SU-DHL-6 (cell line): ENCODE results near the gene C11orf68.

Experiments
- H2AFZ ChIP-seq: fragments of 200-600 bp; sonication (generic); 2 replicates; pipeline ENCODE4 v1.6.1; 2014; ENCODE audit warnings: low read depth, mild to moderate bottlenecking, moderate library complexity, mixed read lengths, antibody characterized with exemption, low read length; ENCODE audit not compliant: severe bottlenecking
- H3F3A ChIP-seq: fragments of 200-600 bp; shearing (Covaris generic); 2 replicates; pipeline ENCODE4 v1.6.0; 2016; ENCODE audit warnings: antibody characterized with exemption, mild to moderate bottlenecking; ENCODE audit not compliant: insufficient read depth
- H3K27ac ChIP-seq: fragments of 200-600 bp; sonication (generic); 2 replicates; pipeline ENCODE4 v1.5.1; 2016; ENCODE audit warnings: low read depth, mild to moderate bottlenecking, low read length, moderate library complexity, mixed read lengths
- H3K27me3 ChIP-seq: fragments of 200-600 bp; sonication (generic), shearing (Covaris generic); 2 replicates; pipeline ENCODE4 v1.6.0; 2014; ENCODE audit warnings: mild to moderate bottlenecking, low read length
- H3K36me3 ChIP-seq: fragments of 200-600 bp; sonication (generic); 2 replicates; pipeline ENCODE4 v1.6.1; 2014; ENCODE audit warnings: mild to moderate bottlenecking, low read length, mixed read lengths
- H3K4me2 ChIP-seq: fragments of 300-600, 200-600 bp; shearing (Covaris generic), sonication (generic); 2 replicates; pipeline ENCODE4 v1.6.0; 2014; ENCODE audit warnings: low read length, low read depth, mild to moderate bottlenecking; ENCODE audit not compliant: poor library complexity, severe bottlenecking
- H3K4me3 ChIP-seq: fragments of 200-600 bp; sonication (generic); 2 replicates; pipeline ENCODE4 v1.5.1; 2014; ENCODE audit warnings: antibody characterized with exemption, low read length, mild to moderate bottlenecking, mixed read lengths; ENCODE audit not compliant: insufficient read depth, poor library complexity, severe bottlenecking
- H3K79me2 ChIP-seq: fragments of 200-600 bp; sonication (generic); 2 replicates; pipeline ENCODE4 v1.6.1; 2014; ENCODE audit warnings: mild to moderate bottlenecking, low read length, moderate library complexity; ENCODE audit not compliant: insufficient read depth
- H3K9ac ChIP-seq: fragments of 200-600 bp; sonication (generic); 2 replicates; pipeline ENCODE4 v1.7.0; 2014; ENCODE audit warnings: mild to moderate bottlenecking, low read length
- H3K9me2 ChIP-seq: fragments of 200-600 bp; sonication (generic); replicated peaks from 2 replicates; pipeline ENCODE4 v1.6.1; 2014; ENCODE audit warnings: low read length; ENCODE audit not compliant: insufficient read depth
- H3K9me3 ChIP-seq: fragments of 200-600 bp; sonication (generic); 2 replicates; pipeline ENCODE4 v1.6.1; 2014; ENCODE audit warnings: low read length, mixed read lengths; ENCODE audit not compliant: insufficient read depth
- H4K20me1 ChIP-seq: fragments of 200-600 bp; sonication (generic); 2 replicates; pipeline ENCODE4 v1.6.1; 2014; ENCODE audit warnings: low read depth, mild to moderate bottlenecking, antibody characterized with exemption, low read length, moderate library complexity, mixed read lengths
- CTCF ChIP-seq: fragments of 200-600 bp; sonication (generic); IDR thresholded peaks from one replicate; pipeline ENCODE4 v1.5.1; 2017; ENCODE audit warnings: antibody characterized with exemption, mild to moderate bottlenecking, low read length, moderate library complexity; ENCODE audit not compliant: insufficient read depth, poor library complexity, severe bottlenecking
- EZH2phosphoT487 ChIP-seq: fragments of 200-600 bp; sonication (generic), shearing (Covaris generic); conservative IDR thresholded peaks from 2 replicates; pipeline ENCODE4 v1.6.1; 2018; ENCODE audit warnings: mild to moderate bottlenecking, antibody characterized with exemption, low read length, moderate library complexity, mixed read lengths

The C11orf68 gene

GRCh38 chr11:65885808-65886536 lies 32.9 kb downstream of the C11orf68 start:
- Histone ChIP-seq H3K36me3 (no peaks in the 10 kb centered on the region), H3K4me2 (peak overlapping the region; percentile 25), H3K4me3 (no peak overlapping the region), H3F3A (peaks cover 24% of the 10 kb centered on the region), H4K20me1 (no peaks in the 10 kb centered on the region), H3K27me3 (no peaks in the 10 kb centered on the region), H3K9me3 (no peaks in the 10 kb centered on the region), H3K9ac (no peak overlapping the region), H3K79me2 (peaks cover 6% of the 10 kb centered on the region; the same call in 1 of the 2 replicates), H2AFZ (no peak overlapping the region), H3K27ac (no peak overlapping the region), H3K9me2 (no peaks in the 10 kb centered on the region)
- TF ChIP-seq CTCF (no peak), EZH2phosphoT487 (no peak)

GRCh38 chr11:65885231-65885630 lies 33.6 kb downstream of the C11orf68 start:
- Histone ChIP-seq H3K9me3 (no peaks in the 10 kb centered on the region), H3K36me3 (no peaks in the 10 kb centered on the region), H3K79me2 (0 out of 2 replicates have a peak, but pooled peaks cover 6% of the 10 kb centered on the region), H3K4me2 (peak overlapping the region; percentile 9), H4K20me1 (no peaks in the 10 kb centered on the region), H2AFZ (no peak overlapping the region), H3K4me3 (no peak overlapping the region), H3K9me2 (no peaks in the 10 kb centered on the region), H3K27me3 (no peaks in the 10 kb centered on the region), H3K9ac (no peak overlapping the region; the same call in 1 of the 2 replicates), H3F3A (peaks cover 24% of the 10 kb centered on the region), H3K27ac (no peak overlapping the region)
- TF ChIP-seq CTCF, result no peak
- no peak for TF ChIP-seq EZH2phosphoT487

- H3K27me3 ChIP-seq, result no peaks in the 10 kb centered on the region
- TF ChIP-seq CTCF (peak; percentile 99), EZH2phosphoT487 (no peak)
- no peaks in the 10 kb centered on the region for H3K36me3 ChIP-seq
- H3K79me2 ChIP-seq, result 0 out of 2 replicates have a peak, but pooled peaks cover 6% of the 10 kb centered on the region
- H3K4me2 ChIP-seq, result peak overlapping the region; percentile 9
- no peak overlapping the region for H2AFZ ChIP-seq
- H3K9me3 ChIP-seq, result no peaks in the 10 kb centered on the region
- H3F3A ChIP-seq, result peaks cover 19% of the 10 kb centered on the region
- H4K20me1 ChIP-seq, result no peaks in the 10 kb centered on the region
- no peaks in the 10 kb centered on the region for H3K9me2 ChIP-seq
- no peak overlapping the region; the same call in 1 of the 2 replicates for H3K9ac ChIP-seq
- no peak overlapping the region for H3K4me3 ChIP-seq
- H3K27ac ChIP-seq, result no peak overlapping the region
Observed at GRCh38 chr11:65884716-65885092, 34.2 kb downstream of the C11orf68 start.
